SU-DHL-6 (cell line): ENCODE data around the gene MAML2.

ENCODE experiments used
- H2AFZ ChIP-seq: fragments of 200-600 bp; sonication (generic); 2 replicates; pipeline ENCODE4 v1.6.1; 2014; ENCODE audit warnings: low read depth, mild to moderate bottlenecking, moderate library complexity, mixed read lengths, antibody characterized with exemption, low read length; ENCODE audit not compliant: severe bottlenecking
- H3F3A ChIP-seq: fragments of 200-600 bp; shearing (Covaris generic); 2 replicates; pipeline ENCODE4 v1.6.0; 2016; ENCODE audit warnings: antibody characterized with exemption, mild to moderate bottlenecking; ENCODE audit not compliant: insufficient read depth
- H3K27ac ChIP-seq: fragments of 200-600 bp; sonication (generic); 2 replicates; pipeline ENCODE4 v1.5.1; 2016; ENCODE audit warnings: low read depth, mild to moderate bottlenecking, low read length, moderate library complexity, mixed read lengths
- H3K27me3 ChIP-seq: fragments of 200-600 bp; sonication (generic), shearing (Covaris generic); 2 replicates; pipeline ENCODE4 v1.6.0; 2014; ENCODE audit warnings: mild to moderate bottlenecking, low read length
- H3K36me3 ChIP-seq: fragments of 200-600 bp; sonication (generic); 2 replicates; pipeline ENCODE4 v1.6.1; 2014; ENCODE audit warnings: mild to moderate bottlenecking, low read length, mixed read lengths
- H3K4me2 ChIP-seq: fragments of 300-600, 200-600 bp; shearing (Covaris generic), sonication (generic); 2 replicates; pipeline ENCODE4 v1.6.0; 2014; ENCODE audit warnings: low read length, low read depth, mild to moderate bottlenecking; ENCODE audit not compliant: poor library complexity, severe bottlenecking
- H3K4me3 ChIP-seq: fragments of 200-600 bp; sonication (generic); 2 replicates; pipeline ENCODE4 v1.5.1; 2014; ENCODE audit warnings: antibody characterized with exemption, low read length, mild to moderate bottlenecking, mixed read lengths; ENCODE audit not compliant: insufficient read depth, poor library complexity, severe bottlenecking
- H3K79me2 ChIP-seq: fragments of 200-600 bp; sonication (generic); 2 replicates; pipeline ENCODE4 v1.6.1; 2014; ENCODE audit warnings: mild to moderate bottlenecking, low read length, moderate library complexity; ENCODE audit not compliant: insufficient read depth
- H3K9ac ChIP-seq: fragments of 200-600 bp; sonication (generic); 2 replicates; pipeline ENCODE4 v1.7.0; 2014; ENCODE audit warnings: mild to moderate bottlenecking, low read length
- H3K9me2 ChIP-seq: fragments of 200-600 bp; sonication (generic); replicated peaks from 2 replicates; pipeline ENCODE4 v1.6.1; 2014; ENCODE audit warnings: low read length; ENCODE audit not compliant: insufficient read depth
- H3K9me3 ChIP-seq: fragments of 200-600 bp; sonication (generic); 2 replicates; pipeline ENCODE4 v1.6.1; 2014; ENCODE audit warnings: low read length, mixed read lengths; ENCODE audit not compliant: insufficient read depth
- H4K20me1 ChIP-seq: fragments of 200-600 bp; sonication (generic); 2 replicates; pipeline ENCODE4 v1.6.1; 2014; ENCODE audit warnings: low read depth, mild to moderate bottlenecking, antibody characterized with exemption, low read length, moderate library complexity, mixed read lengths
- EZH2phosphoT487 ChIP-seq: fragments of 200-600 bp; sonication (generic), shearing (Covaris generic); conservative IDR thresholded peaks from 2 replicates; pipeline ENCODE4 v1.6.1; 2018; ENCODE audit warnings: mild to moderate bottlenecking, antibody characterized with exemption, low read length, moderate library complexity, mixed read lengths
- TF ChIP-seq, protein P1 (sequence below): fragments of 200-600 bp; sonication (generic); IDR thresholded peaks from one replicate; pipeline ENCODE4 v1.5.1; 2017; ENCODE audit warnings: antibody characterized with exemption, mild to moderate bottlenecking, low read length, moderate library complexity; ENCODE audit not compliant: insufficient read depth, poor library complexity, severe bottlenecking

Gene MAML2

DNA sequence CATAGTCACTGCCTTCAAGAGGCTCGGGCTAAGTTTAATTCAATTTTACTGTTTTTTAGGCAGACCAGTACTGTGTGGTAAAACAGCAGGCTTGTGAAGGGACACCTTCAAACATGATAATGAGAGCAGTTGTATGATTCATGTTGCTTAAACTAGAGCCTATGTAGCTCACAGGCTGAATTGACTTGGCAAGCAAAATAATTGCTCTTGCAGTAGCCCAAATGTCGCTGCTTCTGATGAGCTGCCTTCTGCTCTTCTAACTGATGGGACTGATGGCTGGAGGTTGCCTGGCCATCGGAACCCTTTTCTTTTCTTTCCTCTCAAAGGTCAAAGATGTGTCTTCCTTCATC, 137.6 kb downstream of the MAML2 start:
- Histone ChIP-seq H2AFZ (no peak overlapping the region), H3K36me3 (no peaks in the 10 kb centered on the region), H3K9me3 (no peaks in the 10 kb centered on the region), H4K20me1 (no peaks in the 10 kb centered on the region), H3K27me3 (no peaks in the 10 kb centered on the region), H3K4me3 (no peak overlapping the region), H3K79me2 (no peaks in the 10 kb centered on the region), H3K9me2 (no peaks in the 10 kb centered on the region), H3K27ac (no peak overlapping the region), H3K4me2 (no peak overlapping the region), H3F3A (no peaks in the 10 kb centered on the region), H3K9ac (no peak overlapping the region)
- TF ChIP-seq EZH2phosphoT487 = no peak
- TF ChIP-seq, protein P1, sequence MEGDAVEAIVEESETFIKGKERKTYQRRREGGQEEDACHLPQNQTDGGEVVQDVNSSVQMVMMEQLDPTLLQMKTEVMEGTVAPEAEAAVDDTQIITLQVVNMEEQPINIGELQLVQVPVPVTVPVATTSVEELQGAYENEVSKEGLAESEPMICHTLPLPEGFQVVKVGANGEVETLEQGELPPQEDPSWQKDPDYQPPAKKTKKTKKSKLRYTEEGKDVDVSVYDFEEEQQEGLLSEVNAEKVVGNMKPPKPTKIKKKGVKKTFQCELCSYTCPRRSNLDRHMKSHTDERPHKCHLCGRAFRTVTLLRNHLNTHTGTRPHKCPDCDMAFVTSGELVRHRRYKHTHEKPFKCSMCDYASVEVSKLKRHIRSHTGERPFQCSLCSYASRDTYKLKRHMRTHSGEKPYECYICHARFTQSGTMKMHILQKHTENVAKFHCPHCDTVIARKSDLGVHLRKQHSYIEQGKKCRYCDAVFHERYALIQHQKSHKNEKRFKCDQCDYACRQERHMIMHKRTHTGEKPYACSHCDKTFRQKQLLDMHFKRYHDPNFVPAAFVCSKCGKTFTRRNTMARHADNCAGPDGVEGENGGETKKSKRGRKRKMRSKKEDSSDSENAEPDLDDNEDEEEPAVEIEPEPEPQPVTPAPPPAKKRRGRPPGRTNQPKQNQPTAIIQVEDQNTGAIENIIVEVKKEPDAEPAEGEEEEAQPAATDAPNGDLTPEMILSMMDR = no peak

DNA sequence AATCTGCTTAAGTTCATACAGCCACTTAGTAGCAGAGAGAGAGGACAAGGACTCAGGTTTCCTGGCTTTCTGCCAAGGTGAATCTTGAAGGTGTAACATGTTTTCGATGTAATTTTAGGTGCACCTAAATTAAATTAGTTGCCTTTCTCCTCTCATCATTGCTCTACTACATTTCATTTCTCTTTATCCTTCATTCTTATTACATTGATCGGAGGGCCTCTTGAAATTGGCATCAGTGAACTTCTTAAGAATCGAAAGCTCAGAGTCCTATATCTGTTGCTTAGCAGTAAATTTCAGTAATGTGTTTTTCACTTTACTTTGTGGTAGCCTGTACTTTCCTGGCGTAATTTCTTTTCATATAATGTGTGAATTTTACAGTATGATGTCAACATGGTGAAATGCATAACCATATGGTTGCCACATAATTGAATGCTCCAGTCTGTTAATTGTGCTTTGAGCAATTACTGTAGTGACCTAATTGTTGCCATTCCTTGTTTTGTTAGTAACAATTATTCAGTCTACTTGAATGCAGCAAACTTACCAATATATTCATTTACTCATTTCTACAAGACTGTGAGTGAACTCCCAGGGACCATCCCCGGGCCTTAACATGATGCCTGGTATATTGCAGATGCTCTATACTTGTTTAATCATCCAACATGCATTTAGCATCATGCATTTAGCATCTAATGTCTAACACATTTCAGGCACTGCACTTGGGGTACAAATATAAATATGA, 138.1 kb downstream of the MAML2 start:
- no peak overlapping the region for H3K9ac ChIP-seq
- H3K27me3 ChIP-seq = no peaks in the 10 kb centered on the region
- H3K9me2 ChIP-seq = no peaks in the 10 kb centered on the region
- TF ChIP-seq, protein P1 = no peak
- TF ChIP-seq EZH2phosphoT487 = no peak
- H3K27ac ChIP-seq = no peak overlapping the region
- H4K20me1 ChIP-seq = no peaks in the 10 kb centered on the region
- no peaks in the 10 kb centered on the region for H3K79me2 ChIP-seq
- H2AFZ ChIP-seq = no peak overlapping the region
- H3F3A ChIP-seq = no peaks in the 10 kb centered on the region
- no peaks in the 10 kb centered on the region for H3K9me3 ChIP-seq
- no peak overlapping the region for H3K4me2 ChIP-seq
- no peak overlapping the region for H3K4me3 ChIP-seq
- no peaks in the 10 kb centered on the region for H3K36me3 ChIP-seq

DNA sequence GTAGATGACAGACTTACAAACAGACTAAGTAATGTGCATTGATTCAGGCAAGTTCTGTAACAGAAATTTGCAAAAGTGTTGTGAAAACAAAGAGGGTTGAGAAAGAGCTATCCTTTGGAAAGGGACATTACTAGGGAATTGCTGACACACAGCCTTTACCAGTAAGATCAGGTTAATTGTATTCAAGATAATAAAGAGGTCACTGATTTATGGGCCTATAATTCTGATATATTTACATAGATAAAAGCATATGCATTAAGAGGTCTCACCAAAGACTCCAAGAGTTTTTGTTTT, 138.7 kb downstream of the MAML2 start:
- Histone ChIP-seq H3K27me3 (no peaks in the 10 kb centered on the region), H3K9ac (no peak overlapping the region), H3K79me2 (no peaks in the 10 kb centered on the region), H3F3A (no peaks in the 10 kb centered on the region), H3K9me2 (no peaks in the 10 kb centered on the region), H3K4me3 (no peak overlapping the region), H4K20me1 (no peaks in the 10 kb centered on the region), H3K9me3 (no peaks in the 10 kb centered on the region), H3K27ac (no peak overlapping the region), H3K36me3 (no peaks in the 10 kb centered on the region), H3K4me2 (no peak overlapping the region), H2AFZ (no peak overlapping the region)
- TF ChIP-seq EZH2phosphoT487 = no peak
- TF ChIP-seq, protein P1 = no peak
